ENCODE measurements around the gene IL11RA.

The IL11RA gene

DNA sequence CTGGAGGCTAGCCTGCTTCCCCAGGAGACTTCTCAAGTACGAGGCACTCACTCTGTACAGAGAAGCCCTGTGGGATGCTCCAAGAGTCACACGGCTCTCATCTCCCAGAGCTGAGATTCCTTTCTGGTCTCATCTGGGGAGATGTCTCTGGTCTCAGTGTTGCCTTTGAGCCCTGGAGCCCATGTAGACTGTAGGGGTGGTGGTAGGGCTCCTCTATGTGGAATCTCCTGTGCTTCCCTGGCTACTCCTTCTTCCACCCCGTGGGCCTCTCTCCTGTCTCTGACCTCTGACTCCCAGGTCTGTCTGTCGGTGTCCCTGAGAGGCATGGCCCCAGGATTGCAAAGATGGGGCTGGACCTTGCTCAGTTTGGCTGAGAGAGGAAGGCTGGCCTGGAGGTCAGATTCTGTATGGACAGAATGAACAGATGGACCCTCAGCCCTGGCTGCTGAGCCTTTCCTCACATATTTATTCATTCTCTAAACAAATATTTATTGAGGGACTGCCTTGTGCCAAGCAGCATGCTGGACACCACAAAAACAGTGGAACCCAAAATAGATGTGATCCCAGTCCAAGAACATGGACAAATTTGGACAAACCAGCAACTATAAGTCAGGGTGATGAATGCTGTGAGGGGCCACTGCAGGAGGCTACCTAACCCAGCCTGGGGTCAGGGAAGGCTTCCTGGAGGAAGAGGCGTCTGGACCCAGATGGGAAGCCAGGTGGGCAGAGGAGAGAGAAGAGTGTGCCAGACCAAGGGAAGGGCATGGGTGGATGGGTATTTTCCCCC lies 36.5 kb downstream of the IL11RA start:
- DNase-seq: no peak

DNA sequence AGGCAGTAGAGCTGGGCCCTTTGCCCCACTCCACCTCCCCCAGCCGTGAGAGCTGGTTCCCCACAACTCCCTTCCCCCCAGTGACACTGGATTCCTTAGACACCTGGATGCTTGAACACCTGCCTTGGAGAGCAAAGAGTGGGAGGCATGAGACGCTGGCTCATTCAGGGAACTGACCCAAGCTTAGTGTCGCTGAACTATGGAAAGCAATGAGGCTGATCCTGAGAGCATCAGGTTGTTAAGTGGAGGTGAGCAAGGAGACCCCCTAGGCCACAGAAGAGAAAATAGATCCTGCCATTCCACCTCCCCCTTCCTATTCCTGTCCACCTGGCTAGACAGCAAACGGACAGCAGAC lies 37.1 kb downstream of the IL11RA start:
- no peak for DNase-seq

DNA sequence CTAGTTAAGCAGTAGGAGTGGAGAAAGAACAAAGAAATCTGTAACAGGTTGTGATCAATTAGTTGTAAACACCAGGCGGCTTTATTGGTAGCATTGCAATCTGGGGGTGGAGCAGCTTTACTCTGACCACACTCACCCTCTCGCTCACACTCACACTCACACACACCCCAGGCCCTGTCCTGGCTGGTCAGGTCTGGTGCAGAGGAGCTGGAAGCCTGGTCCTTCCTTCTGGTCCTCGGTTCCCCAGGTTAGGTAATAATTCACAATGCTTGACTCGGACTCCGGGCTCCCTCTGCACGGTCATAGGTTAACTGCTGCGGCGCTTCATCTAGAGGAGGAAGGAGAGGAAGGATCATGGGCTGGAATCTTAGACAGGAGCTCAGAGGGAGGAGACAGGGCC lies 37.5 kb downstream of the IL11RA start:
- DNase-seq: no peak

DNA sequence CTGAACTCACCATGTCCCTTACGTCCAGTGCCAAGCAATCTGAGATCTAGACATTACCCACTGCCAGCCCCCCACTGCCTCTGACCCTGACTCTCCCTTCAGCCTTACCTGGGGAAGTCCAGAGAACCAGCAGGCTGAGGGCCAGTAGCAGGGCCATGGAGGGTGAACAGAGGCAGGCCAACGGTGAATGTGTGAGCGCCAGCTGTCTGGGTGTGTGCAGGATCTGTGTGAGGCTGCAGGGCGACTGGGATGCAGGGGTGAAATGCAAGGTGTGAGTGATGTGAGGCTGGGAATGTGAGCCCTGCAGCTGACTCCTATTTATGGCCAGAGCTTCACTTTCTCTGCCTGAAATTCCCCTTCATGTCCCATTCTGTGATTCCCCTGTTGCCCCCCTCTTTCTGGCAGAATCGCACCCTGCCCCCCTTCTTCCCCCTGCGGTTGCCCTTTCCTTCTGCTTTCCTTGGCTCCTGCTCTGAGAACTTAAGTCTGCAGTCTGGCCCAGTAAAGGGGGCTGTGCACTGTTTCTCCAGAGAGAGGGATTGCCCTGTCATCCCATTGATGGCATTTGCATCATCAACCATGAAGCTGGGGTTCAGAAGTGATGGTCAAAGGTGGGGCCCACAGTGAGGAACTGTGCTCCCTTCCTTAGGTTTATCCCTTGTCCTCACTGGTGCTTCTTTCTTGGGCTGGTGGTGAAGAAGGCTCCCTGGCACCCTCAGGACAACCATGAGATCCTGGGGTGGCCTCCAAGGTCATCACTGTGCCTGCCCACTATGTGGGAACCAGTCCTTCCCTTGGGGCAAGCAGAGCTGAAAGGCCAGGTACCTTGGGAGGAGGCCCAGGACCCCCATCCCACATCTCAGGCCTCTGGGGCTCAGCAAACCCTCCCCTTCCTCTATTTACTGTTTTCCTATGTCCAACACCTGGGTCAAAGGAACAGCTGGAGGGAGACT lies 39.3 kb downstream of the IL11RA start, which contains the start of gene CCL19:
TSS of gene CCL19 (minus strand) at position 294 of the 953 bp plus-strand sequence. CDS start at position 157, 137 bp downstream.
- DNase-seq: no peak

DNA sequence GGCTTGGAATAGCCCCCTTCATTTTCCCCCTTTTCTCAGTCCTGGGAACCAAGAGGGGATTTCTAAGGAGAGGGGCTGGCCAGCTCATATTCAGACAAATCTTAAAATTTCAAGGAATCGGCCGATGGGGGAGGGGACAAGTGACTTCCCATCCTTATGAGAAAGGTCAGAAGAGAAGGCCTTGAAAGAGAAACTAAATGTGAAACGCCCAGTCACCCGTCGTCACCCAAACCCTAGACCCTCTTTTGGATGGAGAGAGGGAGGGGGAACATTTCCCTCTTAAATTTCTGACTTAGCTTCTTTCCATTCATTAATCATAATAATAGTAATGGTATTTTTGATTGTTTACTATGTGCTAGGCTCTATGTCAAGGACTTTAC lies 39.9 kb downstream of the IL11RA start:
- DNase-seq: no peak

DNA sequence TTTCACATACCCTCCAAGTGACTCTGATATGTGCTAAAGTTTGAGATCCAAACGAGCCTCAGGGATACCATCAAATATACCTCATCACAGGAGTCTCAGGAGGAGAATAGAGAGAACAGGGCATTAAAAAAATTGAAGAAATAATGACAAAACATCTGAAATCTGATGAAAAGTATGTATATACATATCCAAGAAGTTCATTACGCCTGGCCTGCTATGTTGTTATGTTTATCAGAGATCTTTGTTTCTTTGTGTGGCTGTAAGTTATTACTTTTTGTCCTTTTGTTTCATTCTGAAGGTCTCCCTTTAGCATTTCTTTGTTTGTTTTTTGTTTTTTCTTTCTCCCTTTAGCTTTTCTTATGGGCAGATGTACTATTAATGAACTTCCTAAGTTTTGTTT lies 41.6 kb downstream of the IL11RA start:
- no peak for DNase-seq

DNA sequence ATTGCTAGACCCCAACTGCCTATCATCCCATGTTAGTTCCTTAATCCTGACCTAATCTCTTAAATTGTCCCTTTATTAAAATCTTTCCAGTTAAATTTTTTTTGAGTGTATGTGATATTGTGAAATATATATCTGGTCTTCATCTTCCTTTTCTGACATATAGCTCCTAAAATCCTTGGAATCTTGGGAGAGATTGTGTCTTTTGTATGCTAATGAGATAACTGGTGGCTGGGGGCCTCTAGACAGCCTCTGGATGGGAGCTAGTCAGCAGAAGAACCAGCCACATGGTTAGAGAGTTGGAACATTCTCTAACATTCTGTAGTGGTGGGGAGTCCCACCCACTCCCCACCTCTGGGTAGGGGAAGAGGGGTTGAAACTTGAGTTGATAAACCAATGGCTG lies 42.8 kb downstream of the IL11RA start:
- no peak for DNase-seq

DNA sequence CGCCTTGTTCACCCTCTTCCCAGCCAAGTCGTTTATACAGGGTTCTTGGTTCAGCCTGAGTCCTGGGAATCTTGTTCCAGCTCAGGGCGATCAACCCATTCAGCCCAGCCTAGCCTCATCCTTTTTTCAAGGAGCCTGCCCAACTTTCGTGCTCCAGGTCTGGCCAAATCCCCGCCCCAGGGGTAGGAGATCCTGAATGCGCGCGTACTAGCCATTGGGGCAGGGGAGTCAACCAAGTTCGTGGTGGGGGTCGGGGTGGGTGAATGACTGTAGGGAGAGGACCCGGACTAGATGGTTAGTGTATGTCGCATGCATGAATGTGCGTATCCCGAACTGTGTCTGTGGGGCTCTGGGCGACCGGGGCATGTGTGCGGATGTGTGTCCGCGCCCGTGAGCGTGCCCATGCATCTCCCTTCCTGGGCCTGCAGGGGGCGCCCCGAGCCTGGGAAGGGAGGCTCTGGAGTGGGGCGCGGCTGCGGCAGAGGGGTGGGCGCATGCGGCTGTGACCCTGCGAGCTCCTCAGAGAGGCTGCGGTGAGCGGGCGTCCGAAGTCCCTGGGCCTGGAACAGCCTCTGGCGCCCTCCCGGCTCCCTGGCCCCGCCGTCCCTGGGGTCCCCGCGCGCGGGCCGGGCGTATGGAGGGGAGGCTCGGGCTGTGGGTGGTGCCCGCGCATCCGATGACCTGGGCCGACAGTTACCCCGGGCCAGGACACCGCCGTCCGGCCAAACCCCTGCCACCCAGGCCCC lies 49.2 kb downstream of the IL11RA start:
- peak in 1 of 2 experiments; percentile 8 for DNase-seq

DNA sequence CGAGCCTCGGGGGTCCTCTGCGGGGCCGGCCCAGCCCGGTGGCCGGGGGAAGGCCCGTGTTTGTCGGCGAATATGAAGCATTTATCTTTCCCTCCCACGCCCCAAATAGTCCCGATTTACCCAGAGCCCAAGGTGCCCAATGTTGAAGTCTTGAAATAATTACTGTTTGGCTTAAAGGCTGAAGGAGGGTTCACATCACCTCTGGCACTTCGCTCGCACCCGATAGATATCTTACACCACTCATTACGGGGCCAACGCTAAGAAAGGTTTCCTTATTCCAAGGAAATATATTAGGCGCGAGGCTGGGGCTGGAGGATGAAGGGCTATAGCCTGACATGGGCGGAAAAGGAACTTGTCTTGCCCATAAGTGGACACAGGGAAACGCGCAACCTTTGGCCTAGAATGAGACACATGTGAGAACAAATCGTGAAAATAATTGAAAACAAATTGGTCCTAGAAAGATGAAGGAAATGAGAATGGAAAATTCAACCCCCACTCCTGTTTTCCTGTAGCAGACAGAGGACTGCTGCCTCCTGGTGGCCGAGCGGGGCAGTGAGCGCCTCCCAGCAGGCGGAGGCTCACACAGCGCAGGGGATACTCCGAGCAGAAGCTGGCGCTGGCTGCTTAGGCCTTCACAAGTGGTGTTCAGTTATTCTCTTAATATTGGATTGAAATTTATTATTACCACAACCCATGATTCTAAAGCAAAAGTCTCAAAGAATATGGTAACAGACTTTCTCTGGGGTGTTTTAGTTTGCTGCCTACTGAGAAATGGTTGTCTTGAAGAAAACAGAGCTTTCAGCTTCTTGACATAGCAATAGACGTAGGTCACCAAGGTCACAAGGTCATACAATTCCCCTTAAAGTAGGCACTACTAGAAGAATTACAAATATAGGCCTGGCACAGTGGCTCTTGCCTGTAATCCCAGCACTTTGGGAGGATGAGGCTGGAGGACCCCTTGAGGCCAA lies 50.1 kb downstream of the IL11RA start:
- DNase-seq: peak in 1 of 2 experiments; percentile 24

DNA sequence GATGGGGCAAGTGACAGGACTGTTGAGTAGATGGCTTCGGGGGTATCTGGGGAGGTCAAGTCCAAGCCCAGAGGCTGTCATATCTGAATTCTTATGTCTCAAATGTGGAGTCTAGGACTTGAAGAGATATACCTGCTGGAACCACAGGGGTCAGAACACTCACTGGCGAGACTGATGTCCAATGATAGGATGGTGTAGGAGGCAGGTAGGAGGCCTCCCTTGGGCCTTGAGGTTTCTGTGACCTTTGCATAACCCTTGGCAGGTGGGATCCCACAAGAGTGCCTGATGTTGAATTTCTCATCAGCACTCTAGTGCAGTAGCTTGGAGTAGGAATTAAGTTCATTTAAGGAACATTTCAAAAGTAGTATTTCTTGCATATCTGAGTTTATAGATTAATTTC lies 55.1 kb downstream of the IL11RA start:
- DNase-seq: no peak

DNA sequence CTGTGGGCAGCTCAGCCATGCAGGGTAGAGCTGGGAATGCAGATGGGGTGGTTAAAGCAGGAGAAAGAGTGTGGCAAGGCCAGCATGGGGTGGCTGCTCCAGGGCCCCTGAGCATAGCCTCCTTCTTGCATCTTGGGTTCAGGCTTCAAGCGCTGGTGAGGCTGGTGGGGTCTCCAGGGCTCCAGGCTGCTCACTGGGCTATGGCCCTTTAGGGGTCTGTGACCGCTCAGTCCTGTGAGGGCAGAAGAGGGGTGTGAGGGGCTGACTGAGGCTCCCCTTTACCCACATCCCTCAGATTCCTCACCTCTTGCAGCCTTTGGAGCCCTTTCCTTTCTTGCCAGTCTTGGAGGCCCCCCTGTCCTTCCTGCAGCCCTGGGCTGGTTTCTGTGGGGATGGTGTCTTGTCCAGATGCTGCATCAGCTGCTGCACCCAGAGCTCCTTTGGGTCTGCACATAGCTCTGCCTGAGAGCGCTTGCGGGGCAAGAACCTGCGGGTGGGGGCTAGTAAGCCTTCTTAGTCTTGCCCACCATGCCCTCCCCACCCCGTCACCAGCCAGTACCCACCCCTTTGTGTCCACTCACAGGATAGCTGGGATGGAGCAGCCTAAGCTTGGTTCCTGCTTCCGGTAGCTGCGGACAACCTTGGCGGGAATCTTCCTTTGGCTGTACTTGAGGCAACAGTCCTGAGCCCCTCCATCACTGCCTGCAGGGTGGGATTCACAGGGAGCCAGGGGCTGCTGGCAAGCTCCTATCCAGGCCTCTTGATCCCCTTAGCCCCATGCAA lies 57.4 kb downstream of the IL11RA start:
- no peak for DNase-seq

DNA sequence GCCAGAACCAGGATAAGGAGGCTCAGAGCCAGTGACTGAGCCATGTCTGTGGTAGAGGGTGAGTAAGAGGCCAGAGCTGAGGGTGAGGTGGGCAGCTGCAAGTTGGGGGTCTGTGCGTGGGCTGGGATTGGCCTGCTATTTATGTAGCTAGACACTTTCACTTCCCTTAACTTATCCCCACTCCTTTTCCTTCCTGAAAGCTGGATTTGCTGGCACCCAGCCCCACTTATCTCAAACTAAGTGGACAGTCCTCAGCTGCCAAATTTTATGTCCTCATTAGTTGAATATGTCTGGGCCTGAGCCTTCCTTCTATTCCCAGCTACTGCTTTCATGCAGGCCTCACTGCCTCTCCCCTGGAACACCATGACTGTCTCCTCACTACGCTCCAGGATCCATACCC lies 58.0 kb downstream of the IL11RA start, which contains the start of gene CCL21:
TSS of gene CCL21 (minus strand) at position 114 of the 400 bp plus-strand sequence. CDS start at position 44, 70 bp downstream.
- no peak for DNase-seq
